GM18499 (cell line): ENCODE data around the gene KRTAP5-11.
"Not testable (repeated sequence)": the region's sequence is repeated elsewhere in the genome, so short reads cannot be mapped to it uniquely, and the experiment has no call there.

ENCODE experiments used
- ATAC-seq: cut with Tn5 transposase; IDR thresholded peaks from one replicate; pipeline ENCODE4 v1.9.1; 2021; ENCODE audit warnings: moderate number of reproducible peaks; ENCODE audit not compliant: insufficient read depth, unreplicated experiment

Gene KRTAP5-11

GRCh38 chr11:71534711-71535608 is 47.7 kb downstream of the KRTAP5-11 start:
- ATAC-seq: not testable (repeated sequence)

- ATAC-seq: no peak
These were observed 50.6 kb downstream of the KRTAP5-11 start for GRCh38 chr11:71532036-71532610.
